ENCODE results near the gene CHST15.
"Not testable (repeated sequence)": the region's sequence is repeated elsewhere in the genome, so short reads cannot be mapped to it uniquely, and the experiment has no call there.

CHST15 gene

GRCh38 chr10:124100124-124100523, 6.7 kb upstream of the CHST15 start:
- no peak for FAIRE-seq

GRCh38 chr10:124099604-124100003, 6.2 kb upstream of the CHST15 start:
- FAIRE-seq: no peak
- DNase-seq (ENCODE audit: low spot score): no peak

More at GRCh38 chr10:124100124-124100523, 6.7 kb upstream of the CHST15 start:
- DNase-seq (ENCODE audit: low spot score): no peak

DNA sequence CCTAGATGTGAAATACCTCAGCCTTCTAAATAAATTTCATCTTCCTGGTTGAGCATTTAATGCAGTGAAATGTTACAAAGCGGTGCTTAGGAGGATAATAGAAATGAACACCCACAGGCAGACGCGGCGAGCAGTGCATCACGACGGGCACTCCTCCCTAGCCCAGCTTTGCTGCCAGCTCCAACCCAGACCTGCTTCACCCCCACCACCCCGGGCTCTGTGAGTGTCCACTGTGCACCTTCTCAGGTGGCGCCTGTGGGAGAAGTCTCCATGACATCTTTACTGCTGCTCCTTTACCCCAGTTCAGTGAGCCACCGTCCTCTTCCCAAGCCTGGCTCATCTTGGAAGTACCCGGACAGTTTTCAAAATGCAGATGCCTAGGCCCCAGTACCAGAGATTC, 5.2 kb upstream of the CHST15 start:
- no peak for FAIRE-seq
- no peak for DNase-seq (ENCODE audit: low spot score)

DNA sequence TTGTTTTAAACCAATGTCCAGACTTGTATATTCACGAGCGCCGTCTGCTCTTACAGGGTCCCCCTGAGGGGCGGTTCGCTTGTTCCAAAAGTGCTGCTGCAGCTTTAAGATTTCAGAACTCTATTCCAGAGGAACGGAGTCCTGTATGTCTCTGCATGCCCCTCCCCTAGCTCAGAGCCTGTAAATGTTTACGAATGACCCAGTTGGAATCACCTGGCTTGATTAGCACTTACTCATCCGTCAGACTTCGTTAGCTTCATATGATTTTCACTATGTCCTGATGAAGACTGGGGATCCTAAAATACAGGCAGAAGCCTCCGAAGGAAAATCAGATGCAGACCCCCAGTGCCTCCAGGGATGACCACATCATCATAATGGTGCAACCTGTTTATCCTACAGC, 4.5 kb upstream of the CHST15 start:
- FAIRE-seq (no peak), DNase-seq (ENCODE audit: low spot score) (no peak)

- FAIRE-seq: no peak
- no peak for DNase-seq (ENCODE audit: low spot score)
These were observed 3.1 kb upstream of the CHST15 start for GRCh38 chr10:124096494-124096893.

DNA sequence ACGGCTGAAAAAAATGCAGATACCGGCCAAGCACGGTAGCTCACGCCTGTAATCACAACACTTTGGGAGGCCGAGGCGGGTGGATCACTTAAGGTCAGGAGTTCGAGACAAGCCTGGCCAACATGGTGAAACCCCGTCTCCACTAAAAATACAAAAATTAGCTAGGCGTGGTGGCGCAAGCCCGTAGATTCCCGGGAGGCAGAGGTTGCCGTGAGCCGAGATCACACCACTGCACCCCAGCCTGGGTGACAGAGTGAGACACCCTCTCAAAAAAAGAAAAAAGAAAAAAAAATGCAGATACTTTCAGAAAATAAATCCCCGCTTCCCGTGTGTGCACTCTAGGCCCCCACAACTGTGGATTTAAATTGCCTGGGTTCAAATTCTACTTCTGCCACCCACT, 2.4 kb upstream of the CHST15 start:
- not testable (repeated sequence) for FAIRE-seq; DNase-seq (ENCODE audit: low spot score)

GRCh38 chr10:124095096-124095495, 1.7 kb upstream of the CHST15 start:
- no peak for FAIRE-seq
- no peak for DNase-seq (ENCODE audit: low spot score)

- DNase-seq (ENCODE audit: low spot score) (no peak), FAIRE-seq (no peak)
These were observed 1.0 kb upstream of the CHST15 start for GRCh38 chr10:124094419-124094785.

- FAIRE-seq; DNase-seq (ENCODE audit: low spot score): not testable (repeated sequence)
These were observed 498 bp upstream of the CHST15 start for GRCh38 chr10:124093774-124094418.

GRCh38 chr10:124092250-124092859, 1.0 kb downstream of the CHST15 start:
- DNase-seq (ENCODE audit: low spot score) (no peak), FAIRE-seq (no peak)

- FAIRE-seq: no peak
- no peak for DNase-seq (ENCODE audit: low spot score)
These were observed 1.6 kb downstream of the CHST15 start for GRCh38 chr10:124091646-124092249.

GRCh38 chr10:124090601-124091209, 2.7 kb downstream of the CHST15 start:
- no peak for FAIRE-seq
- no peak for DNase-seq (ENCODE audit: low spot score)

DNA sequence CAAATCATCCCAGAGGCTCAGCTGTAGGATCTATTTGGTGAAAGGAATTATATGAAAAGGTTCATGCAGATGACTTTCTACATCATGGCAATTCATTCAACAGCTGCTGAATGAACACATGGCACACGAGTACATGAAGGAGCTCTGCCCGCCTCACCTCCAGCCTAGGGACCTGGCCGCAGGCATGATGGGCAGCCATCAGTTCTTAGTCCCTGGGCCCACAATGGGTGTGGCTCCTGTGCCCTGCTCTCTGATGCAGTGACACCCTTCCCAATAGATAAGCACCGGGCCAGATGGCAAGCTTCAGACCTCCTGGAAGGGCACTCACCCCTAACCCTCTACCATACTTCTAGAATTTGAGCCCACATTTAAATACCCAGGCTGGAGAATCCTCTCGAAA, 3.5 kb downstream of the CHST15 start:
- FAIRE-seq: no peak

DNA sequence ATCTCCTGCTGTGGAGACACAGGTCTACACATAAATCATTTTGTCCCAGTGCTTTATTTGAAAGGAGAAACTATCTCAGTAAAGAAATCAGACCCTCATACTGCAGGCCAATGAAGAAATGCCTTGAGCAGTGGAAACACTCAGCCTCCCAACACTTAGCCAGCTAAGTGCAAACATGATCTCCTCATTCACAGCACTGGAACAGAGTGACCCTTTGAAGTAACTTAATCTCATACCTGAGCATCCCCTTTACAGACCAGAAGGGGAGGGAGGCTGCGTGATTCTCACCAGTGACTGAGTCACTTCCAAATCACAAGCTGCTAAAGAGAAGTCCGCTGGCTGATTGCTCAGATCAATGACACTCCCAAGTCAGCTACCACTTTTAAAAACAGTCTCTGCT, 4.5 kb downstream of the CHST15 start:
- DNase-seq (ENCODE audit: low spot score): no peak
- peak; percentile 56 for FAIRE-seq

More for the DNA sequence above, 3.5 kb downstream of the CHST15 start:
- no peak for DNase-seq (ENCODE audit: low spot score)

GRCh38 chr10:124087672-124088634, 5.4 kb downstream of the CHST15 start:
- peak; percentile 5 for FAIRE-seq
- peak; percentile 53 for DNase-seq (ENCODE audit: low spot score)

- no peak for DNase-seq (ENCODE audit: low spot score)
- FAIRE-seq: peak; percentile 5
These were observed 6.4 kb downstream of the CHST15 start for GRCh38 chr10:124086787-124087671.

DNA sequence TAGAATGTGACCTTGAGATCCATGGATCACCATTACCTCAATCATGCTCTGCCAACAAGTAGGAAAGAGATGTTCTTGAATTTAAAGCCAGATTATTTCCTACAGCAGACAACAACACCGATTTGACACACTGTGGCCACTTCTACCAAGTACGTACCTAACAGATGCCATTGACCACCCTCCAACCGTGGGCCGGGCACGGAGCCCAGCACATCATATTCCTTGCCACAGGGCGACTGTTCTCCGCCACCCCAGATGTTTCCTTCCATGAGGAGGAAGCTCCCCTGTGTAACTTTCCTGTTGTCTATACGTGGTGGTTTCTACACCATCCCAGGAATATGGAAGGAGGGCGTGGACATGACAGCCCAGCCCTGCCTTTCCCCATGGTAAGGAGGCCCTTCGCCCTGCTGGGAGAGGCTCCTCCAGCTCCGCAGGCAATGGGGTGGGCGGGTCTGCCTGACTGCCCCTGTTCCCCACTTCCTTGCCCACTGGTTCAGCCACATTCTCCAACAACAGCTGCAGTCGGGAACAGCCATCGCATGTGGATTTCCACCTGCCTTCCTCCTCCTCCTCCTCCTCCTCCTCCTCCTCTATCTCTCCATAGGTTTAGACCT, 7.2 kb downstream of the CHST15 start:
- no peak for DNase-seq (ENCODE audit: low spot score)
- no peak for FAIRE-seq

DNA sequence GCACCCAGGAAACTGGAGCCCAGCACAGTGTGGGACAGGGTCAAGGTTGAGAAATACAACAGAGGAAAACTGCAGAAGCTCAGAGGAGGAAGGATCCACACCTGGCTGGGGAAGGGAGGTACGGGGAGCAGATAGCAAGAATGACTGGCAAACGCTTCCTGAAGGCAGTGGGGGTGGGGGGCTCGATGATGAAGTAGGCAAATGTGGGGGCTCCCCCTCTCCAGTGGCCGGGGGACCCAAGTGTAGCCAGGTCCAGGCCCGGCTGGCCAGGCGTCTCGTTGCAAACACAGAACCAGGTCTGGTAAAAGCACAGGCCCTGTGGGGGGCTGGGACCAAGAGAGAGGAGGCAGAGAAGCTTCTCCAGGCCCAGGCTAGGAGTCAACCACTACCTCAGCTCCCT, 7.7 kb downstream of the CHST15 start:
- no peak for FAIRE-seq
- DNase-seq (ENCODE audit: low spot score): no peak

DNA sequence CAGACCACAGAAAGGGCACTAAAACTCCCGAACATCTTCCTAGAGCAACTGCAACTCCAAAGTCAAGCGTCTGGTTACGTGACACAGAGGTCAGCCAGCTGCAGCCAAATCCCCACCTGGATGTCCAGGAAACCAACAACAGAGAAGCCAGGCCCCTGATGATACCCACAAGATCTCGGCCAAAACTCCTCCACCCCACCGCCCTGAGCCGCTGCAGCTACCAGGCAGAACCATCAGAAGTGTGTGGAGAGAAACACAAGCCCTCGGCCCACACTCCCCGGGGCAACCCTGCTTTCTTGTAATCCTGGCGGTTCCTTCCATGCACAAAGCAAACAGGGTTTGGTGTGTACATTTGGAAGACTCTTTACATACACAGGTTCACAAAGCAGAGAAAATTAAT, 8.7 kb downstream of the CHST15 start:
- DNase-seq (ENCODE audit: low spot score): no peak
- FAIRE-seq: no peak

Measured in urothelium cell line (cell line).